K562 treated with DMSO at 1 percent for 4 hours (cell line): Measurements from ENCODE around the gene ZNF444. TPM values are rescaled to one million over a fixed set of nuclear protein-coding genes. Genes with fewer than 3 reads are reported as not detected.

Source experiments
- total RNA-seq: library from RNA; unstranded; fragments of 300-600 nt; gene quantifications from 2 replicates; pipeline ENCODE4 v1.2.3, GENCODE V29; 2022; ENCODE audit not compliant: insufficient read depth

ZNF444 gene
- 29.8 and 34.8 TPM in 2 replicates for total RNA-seq

GRCh38 chr19:56140583-56141416 is at the start of gene ZNF444:
TSS of gene ZNF444 (plus strand) at chr19:56141287. CDS start at chr19:56146912, 5,625 bp downstream.

DNA sequence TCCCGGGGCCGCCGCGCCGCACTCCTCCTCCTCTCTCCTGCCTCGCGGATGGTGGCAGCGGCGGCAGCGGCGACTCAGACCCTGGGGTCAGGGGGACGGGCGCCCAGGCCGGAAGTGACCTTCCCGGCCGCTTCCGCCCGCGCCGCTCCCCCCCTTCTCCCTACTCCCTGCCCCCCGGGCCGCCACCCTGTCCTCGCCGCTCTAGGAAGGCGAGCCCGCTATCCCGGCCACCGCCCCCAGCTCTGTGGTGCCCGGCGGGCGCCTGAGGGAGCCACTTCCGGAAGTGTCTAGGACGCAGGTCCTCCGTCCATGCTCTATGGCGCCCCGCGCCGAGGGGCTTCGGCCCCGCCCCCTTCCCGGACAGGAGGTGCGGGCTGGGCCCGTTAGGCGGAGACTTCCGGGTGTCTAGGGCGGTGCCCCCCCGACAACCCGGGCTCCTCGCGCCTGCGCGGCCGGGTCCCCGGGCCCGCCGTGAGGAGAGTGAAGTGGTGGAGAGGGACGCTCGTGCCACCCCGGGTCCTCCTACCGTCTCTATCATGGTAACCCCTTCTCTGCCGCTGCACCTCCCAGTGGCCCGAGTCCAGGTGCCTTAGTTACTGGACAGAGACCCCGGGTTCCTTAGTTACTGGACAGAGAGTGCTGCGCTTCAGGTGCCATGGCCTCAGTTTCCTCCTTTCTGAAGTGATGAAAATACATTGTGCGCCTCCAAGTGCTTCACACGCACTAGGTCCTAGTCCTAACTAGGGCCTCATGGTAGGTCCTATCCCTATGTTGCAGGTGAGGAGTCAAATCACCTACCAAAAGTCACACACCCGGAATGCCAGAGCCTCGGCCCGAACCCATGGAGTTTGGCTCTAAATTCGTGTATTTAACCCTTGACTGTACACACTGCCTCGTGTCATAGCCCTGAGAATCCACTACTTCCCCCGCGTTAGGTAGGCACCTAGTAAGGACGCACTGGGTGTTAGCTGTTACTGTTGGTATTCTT is 19.6 kb upstream of the ZNF444 start, which contains the start of gene ZNF787:
TSS of gene ZNF787 (minus strand) at position 116 of the 988 bp plus-strand sequence. CDS start 18,078 bp downstream, outside the sequence.

GRCh38 chr19:56175861-56176307 is 34.8 kb downstream of the ZNF444 start, which contains the start of gene GALP:
TSS of gene GALP (plus strand) at chr19:56176008. CDS start at chr19:56177109, 1,101 bp downstream.

DNA sequence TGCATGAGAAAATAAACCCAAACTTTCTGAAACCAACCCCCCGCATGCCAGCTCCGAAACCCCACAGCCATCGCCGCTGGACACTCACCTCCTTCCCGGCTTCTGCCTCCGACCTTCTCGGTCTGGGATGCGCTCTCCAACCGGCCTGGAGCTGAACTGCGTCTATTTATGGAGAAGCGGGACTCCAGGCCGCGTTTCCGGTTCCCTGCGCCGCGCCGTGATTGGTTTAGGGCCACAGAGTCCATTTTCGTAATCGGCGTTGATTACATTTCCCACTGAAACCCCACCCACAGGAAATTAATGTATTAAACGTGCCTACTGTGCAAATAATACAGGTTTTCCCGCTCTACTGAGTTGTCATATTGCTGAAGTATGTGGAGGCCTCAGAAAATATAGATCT is 56.6 kb downstream of the ZNF444 start, which contains the start of gene ZSCAN5B:
TSS of gene ZSCAN5B (minus strand) at position 138 of the 400 bp plus-strand sequence. CDS start 4,731 bp downstream, outside the sequence.

DNA sequence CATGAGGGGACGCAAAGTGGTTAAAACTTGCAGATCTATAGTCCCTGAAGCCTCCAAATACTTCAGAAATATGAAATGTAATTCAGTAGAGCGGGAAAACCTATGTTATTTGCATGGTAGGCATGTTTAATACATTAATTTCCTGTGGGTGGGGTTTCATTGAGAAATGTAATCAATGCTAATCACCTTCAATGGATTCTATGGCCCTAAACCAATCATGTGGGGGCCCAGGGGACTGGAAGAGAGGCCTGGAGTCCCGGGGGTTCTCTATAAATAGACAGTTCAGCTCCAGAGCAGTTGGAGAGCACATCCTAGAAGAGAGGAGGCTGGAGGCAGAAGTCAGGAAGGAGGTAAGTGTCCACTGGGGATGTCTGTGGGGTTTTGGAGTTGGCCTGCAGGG is 60.9 kb downstream of the ZNF444 start, which contains the start of gene ZSCAN5C:
TSS of gene ZSCAN5C (plus strand) at position 301 of the 400 bp plus-strand sequence. CDS start 3,641 bp downstream, outside the sequence.

Other genes with a start within 250 kb of the ZNF444 start
- gene NLRP13, start 209.0 kb upstream of the ZNF444 start, total RNA-seq, result not detected in 2 replicates
- not detected in 2 replicates for gene NLRP8, start 193.5 kb upstream of the ZNF444 start, total RNA-seq
- not detected in 2 replicates for gene NLRP5, start 154.5 kb upstream of the ZNF444 start, total RNA-seq
- gene ZNF787, start 20.0 kb upstream of the ZNF444 start, total RNA-seq, result 48.0 and 50.8 TPM in 2 replicates
- gene GALP, start 34.7 kb downstream of the ZNF444 start, total RNA-seq, result not detected in 2 replicates
- not detected in 2 replicates for gene ZSCAN5B, start 56.5 kb downstream of the ZNF444 start, total RNA-seq
- not detected in 2 replicates for gene ZSCAN5C, start 61.0 kb downstream of the ZNF444 start, total RNA-seq
- gene EDDM13, start 131.5 kb downstream of the ZNF444 start, total RNA-seq, result not detected in 2 replicates
- 3.2 and 3.8 TPM in 2 replicates for gene ZSCAN5A, start 173.6 kb downstream of the ZNF444 start, total RNA-seq